ENCODE data around the gene ZNF846.

DNA sequence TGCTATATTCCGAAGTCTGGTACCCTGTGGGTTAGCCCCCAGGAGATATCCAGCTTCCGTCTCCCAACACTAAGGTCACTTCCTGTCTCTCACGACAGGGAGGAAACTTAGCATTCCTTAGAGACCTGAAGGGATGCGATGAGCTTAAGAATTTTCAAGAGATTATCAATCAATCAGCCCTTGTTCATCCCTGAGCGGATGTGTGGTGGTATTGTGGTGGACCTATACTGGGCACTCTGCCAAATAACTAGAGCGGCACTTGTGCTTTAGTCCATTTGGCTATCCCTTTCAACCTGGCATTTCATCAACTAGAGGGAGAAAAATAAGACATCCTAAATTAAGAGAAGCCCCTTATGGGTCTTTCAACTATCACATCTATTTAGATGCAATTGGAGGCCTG lies 62.7 kb downstream of the ZNF846 start:
- TF ChIP-seq, protein P1, sequence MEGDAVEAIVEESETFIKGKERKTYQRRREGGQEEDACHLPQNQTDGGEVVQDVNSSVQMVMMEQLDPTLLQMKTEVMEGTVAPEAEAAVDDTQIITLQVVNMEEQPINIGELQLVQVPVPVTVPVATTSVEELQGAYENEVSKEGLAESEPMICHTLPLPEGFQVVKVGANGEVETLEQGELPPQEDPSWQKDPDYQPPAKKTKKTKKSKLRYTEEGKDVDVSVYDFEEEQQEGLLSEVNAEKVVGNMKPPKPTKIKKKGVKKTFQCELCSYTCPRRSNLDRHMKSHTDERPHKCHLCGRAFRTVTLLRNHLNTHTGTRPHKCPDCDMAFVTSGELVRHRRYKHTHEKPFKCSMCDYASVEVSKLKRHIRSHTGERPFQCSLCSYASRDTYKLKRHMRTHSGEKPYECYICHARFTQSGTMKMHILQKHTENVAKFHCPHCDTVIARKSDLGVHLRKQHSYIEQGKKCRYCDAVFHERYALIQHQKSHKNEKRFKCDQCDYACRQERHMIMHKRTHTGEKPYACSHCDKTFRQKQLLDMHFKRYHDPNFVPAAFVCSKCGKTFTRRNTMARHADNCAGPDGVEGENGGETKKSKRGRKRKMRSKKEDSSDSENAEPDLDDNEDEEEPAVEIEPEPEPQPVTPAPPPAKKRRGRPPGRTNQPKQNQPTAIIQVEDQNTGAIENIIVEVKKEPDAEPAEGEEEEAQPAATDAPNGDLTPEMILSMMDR (conservative IDR thresholded peaks at IDR 0.05 in 1 of 2, IDR thresholded peaks at IDR 0.05 in 1 of 2; ENCODE audit: low read depth in 1 of 2, low read length in 2 of 2): no peak
- TF ChIP-seq EZH2 (IDR thresholded peaks at IDR 0.05; ENCODE audit: low read length, missing control alignments): no peak

Data from fibroblast of lung (primary cell).